Measurements from ENCODE around the gene WFIKKN1. TPM values are rescaled to one million over a fixed set of nuclear protein-coding genes. Genes with fewer than 3 reads are reported as not detected.
A peak's percentile ranks its signal among the peaks of the same experiment; 100 is the strongest.

Gene WFIKKN1
- total and polyA plus RNA-seq, 2 of the 4 experiments (the other 2 are of a cell fraction) = 0.10 TPM; not detected in 1

GRCh38 chr16:660459-661183 lies 29.8 kb downstream of the WFIKKN1 start:
- peak; percentile 77 for DNase-seq
- no peak overlapping the region for H3K4ac ChIP-seq (ENCODE audit: low read depth, low read length)
- dilution Hi-C loops (cut with HindIII; ENCODE audit: low sequenced_read_pairs, unreplicated experiment) (no loop called here), in situ Hi-C loops (cut with MboI; ENCODE audit: low sequenced_read_pairs) (no loop called here), intact Hi-C loops (cut with micrococcal nuclease) (loop anchor here (2.0 kb wide), 1 partner anchor 82 kb away; no protein-coding TSS in a partner anchor)
- peak overlapping the region; percentile 97 for H2AK9ac ChIP-seq (replicated peaks; ENCODE audit: low read depth, low read length, poor library complexity)
- ChIA-PET CTCF (interaction anchor here (0.7 kb wide), 1 partner anchor 13 kb away, joined by 3 read pairs; no protein-coding TSS in a partner anchor), POLR2A (ENCODE audit: unreplicated experiment) (no interaction called here)
- H3K36me3 ChIP-seq (ENCODE audit: control insufficient read depth, insufficient read depth, low read length) = peaks cover 4% of the 10 kb centered on the region
- H2AFZ ChIP-seq (replicated peaks; ENCODE audit: low read length, poor library complexity) = peak overlapping the region; percentile 88
- no peak overlapping the region for H3K4me3 ChIP-seq (ENCODE audit: insufficient read depth, low read depth, low read length)
- H3K14ac ChIP-seq (replicated peaks; ENCODE audit: low read depth, low read length) = no peak overlapping the region
- no peak overlapping the region for H3K27ac ChIP-seq (ENCODE audit: insufficient read depth, low read length)
- no peak overlapping the region for H2BK5ac ChIP-seq (ENCODE audit: low read depth, low read length, poor library complexity, severe bottlenecking)
- H4K5ac ChIP-seq (ENCODE audit: low read depth, low read length) = no peak overlapping the region
- no peak overlapping the region for H3K18ac ChIP-seq (ENCODE audit: low read depth, low read length)
- H4K20me1 ChIP-seq (ENCODE audit: insufficient read depth, low read length) = no peaks in the 10 kb centered on the region
- no peak overlapping the region for H2BK120ac ChIP-seq (ENCODE audit: low read depth, low read length)
- H3K9me3 ChIP-seq (ENCODE audit: control insufficient read depth, insufficient read depth, low read length) = no peaks in the 10 kb centered on the region
- BruUV-seq (replicated peaks) = no TSS peak
- no peaks in the 10 kb centered on the region for H3K27me3 ChIP-seq (ENCODE audit: control insufficient read depth, insufficient read depth, low read length)
- H2BK15ac ChIP-seq (ENCODE audit: low read depth, low read length) = no peak overlapping the region
- no peak overlapping the region for H4K91ac ChIP-seq (ENCODE audit: insufficient read depth, low read depth, low read length)
- peaks cover 5% of the 10 kb centered on the region for H3K4me1 ChIP-seq (ENCODE audit: control insufficient read depth, insufficient read depth, low read length)
- peak overlapping the region in 1 of 2 experiments; percentile 43; a peak in 1 of 4 replicates for H4K8ac ChIP-seq (ENCODE audit: low read depth in 2 of 2, low read length in 2 of 2)
- H3K4me2 ChIP-seq (ENCODE audit: low read depth, low read length) = no peak overlapping the region
- H2BK20ac ChIP-seq (ENCODE audit: low read depth, low read length) = no peak overlapping the region
- WGBS, 2 experiments (ENCODE audit: extremely low coverage in 2 of 2, insufficient read length in 1 of 2) = 43% methylated on average over 18 of the region's 43 CpGs; no CpG with 5 or more reads in 1 of the 2 experiments
- ATAC-seq (ENCODE audit: low read depth) = peak; percentile 96
- no peak overlapping the region for H3K9ac ChIP-seq (ENCODE audit: low read depth, low read length)
- no peaks in the 10 kb centered on the region for H3K79me1 ChIP-seq (ENCODE audit: low read depth in 1 of 2, low read length in 2 of 2)
- H3K56ac ChIP-seq (ENCODE audit: extremely low read depth, insufficient read depth, low read length) = no peak overlapping the region
- peak overlapping the region; percentile 27; the same call in 1 of the 2 replicates for H2AK5ac ChIP-seq (ENCODE audit: low read depth, low read length)
- H3K23ac ChIP-seq (ENCODE audit: low read depth, low read length) = no peak overlapping the region
- H3K9me1 ChIP-seq (ENCODE audit: insufficient read depth, low read length) = no peaks in the 10 kb centered on the region
- TF ChIP-seq CEBPB (IDR thresholded peaks at IDR 0.05; ENCODE audit: low read depth, low read length) (no peak), USF2 (IDR thresholded peaks at IDR 0.05; ENCODE audit: low read depth, low read length) (0 out of 2 replicates have a peak, but pooled peaks have one; percentile 9), RCOR1 (IDR thresholded peaks at IDR 0.05; ENCODE audit: insufficient replicate concordance, low read length) (no peak), BHLHE40 (IDR thresholded peaks at IDR 0.05; ENCODE audit: low read depth, low read length) (peak; percentile 87), ELK1 (IDR thresholded peaks at IDR 0.05; ENCODE audit: borderline replicate concordance, low read depth, low read length) (no peak), FOS (IDR thresholded peaks at IDR 0.05; ENCODE audit: low read depth, low read length) (no peak), SMC3 (IDR thresholded peaks at IDR 0.05; ENCODE audit: low read depth, low read length) (peak; percentile 27; the same call in 1 of the 2 replicates), MAFK (IDR thresholded peaks at IDR 0.05; ENCODE audit: low read depth, low read length) (no peak), RFX5 (IDR thresholded peaks at IDR 0.05; ENCODE audit: low read depth, low read length) (no peak), MAZ (IDR thresholded peaks at IDR 0.05; ENCODE audit: borderline replicate concordance, low read depth, low read length) (peak; percentile 61; the same call in 1 of the 2 replicates), POLR2A (IDR thresholded peaks at IDR 0.05; ENCODE audit: low read depth, low read length) (no peak), CHD1 (IDR thresholded peaks at IDR 0.05; ENCODE audit: low read depth, low read length) (no peak), RAD21 (IDR thresholded peaks at IDR 0.05; ENCODE audit: low read length) (peak; percentile 23), CTCF (conservative IDR thresholded peaks at IDR 0.05; ENCODE audit: low read depth, low read length) (peak; percentile 37), NFE2L2 (IDR thresholded peaks at IDR 0.05; ENCODE audit: low read depth, low read length) (no peak)
